Small intestine (tissue), 4 donors: Measurements from ENCODE around the gene VWA5A. TPM values are rescaled to one million over a fixed set of nuclear protein-coding genes. Genes with fewer than 3 reads are reported as not detected.

Source experiments
- polyA plus RNA-seq, 4 donors: library from polyadenylated mRNA; stranded (reverse) in 3 of 4; unstranded in 1 of 4; fragments of 200-250 nt in 3 of 4; fragments of 120-200 nt in 1 of 4; gene quantifications; one replicate each; pipeline versions ENCODE4 v1.2.1 to v1.2.3, GENCODE V29; 2013
- donor health status: healthy with polysubstance abuse.
- donor health status: Bipolar disorder and iron deficiency.
- donor health status: healthy.

Gene VWA5A
- polyA plus RNA-seq, 4 donors: 21.9 to 38.2 (median 28.7) TPM

Other genes starting within 250 kb of the VWA5A start
- gene TMEM225, start 229.8 kb upstream of the VWA5A start, polyA plus RNA-seq: not detected
- not detected for gene OR8D4, start 213.3 kb upstream of the VWA5A start, polyA plus RNA-seq
- gene OR4D5, start 175.8 kb upstream of the VWA5A start, polyA plus RNA-seq: not detected
- not detected for gene OR6T1, start 171.6 kb upstream of the VWA5A start, polyA plus RNA-seq
- gene OR10S1, start 137.7 kb upstream of the VWA5A start, polyA plus RNA-seq: not detected
- not detected for gene OR10G6, start 120.3 kb upstream of the VWA5A start, polyA plus RNA-seq
- not detected for gene OR10G4, start 102.5 kb upstream of the VWA5A start, polyA plus RNA-seq
- not detected for gene OR10G9, start 92.4 kb upstream of the VWA5A start, polyA plus RNA-seq
- not detected for gene OR10G8, start 88.7 kb upstream of the VWA5A start, polyA plus RNA-seq
- not detected for gene OR10G7, start 74.1 kb upstream of the VWA5A start, polyA plus RNA-seq
- gene OR10D3, start 67.9 kb downstream of the VWA5A start, polyA plus RNA-seq: not detected
- not detected for gene OR8G1, start 125.6 kb downstream of the VWA5A start, polyA plus RNA-seq
- gene OR8G5, start 140.9 kb downstream of the VWA5A start, polyA plus RNA-seq: not detected
- not detected for gene OR8D1, start 198.5 kb downstream of the VWA5A start, polyA plus RNA-seq
- gene OR8D2, start 204.7 kb downstream of the VWA5A start, polyA plus RNA-seq: not detected